Psoas muscle (tissue), 8 donors: ENCODE results near the gene PGPEP1. TPM values are rescaled to one million over a fixed set of nuclear protein-coding genes. Genes with fewer than 3 reads are reported as not detected.
A peak's percentile ranks its signal among the peaks of the same experiment; 100 is the strongest.

Source experiments
- ATAC-seq, 4 donors: fragments of 200-7000 bp; cut with Tn5 transposase; one replicate each; pipeline ENCODE4 v1.9.1; 2020; ENCODE audit warnings: moderate library complexity in 3 of 4, mild to moderate bottlenecking in 2 of 4
- DNase-seq, 2 donors: peaks; one replicate each; pipeline ENCODE4 v3.0.0-alpha.2; 2020
- H3K27ac ChIP-seq: fragments of 200-600 bp; one replicate; pipeline ENCODE4 v1.8.0; 2022
- H3K27me3 ChIP-seq, 3 donors: fragments of 200-600 bp in 1 of 3; one replicate each; pipeline versions ENCODE4 v1.6.1 to v1.8.0; 2013 to 2022; ENCODE audit warnings: low read length in 2 of 3, mild to moderate bottlenecking in 2 of 3, moderate library complexity in 1 of 3; ENCODE audit not compliant: insufficient read depth in 3 of 3
- H3K36me3 ChIP-seq, 2 donors: fragments of 200-600 bp in 1 of 2; one replicate each; pipeline versions ENCODE4 v1.6.1 to v1.8.0; 2013 to 2022; ENCODE audit warnings: low read depth in 1 of 2, mild to moderate bottlenecking in 1 of 2, moderate library complexity in 1 of 2; ENCODE audit not compliant: insufficient read depth in 1 of 2
- H3K4me1 ChIP-seq: fragments of 200-600 bp; one replicate; pipeline ENCODE4 v1.8.0; 2022
- H3K4me3 ChIP-seq: fragments of 200-600 bp; one replicate; pipeline ENCODE4 v1.8.0; 2022; ENCODE audit warnings: mild to moderate bottlenecking
- H3K9me3 ChIP-seq: fragments of 200-600 bp; one replicate; pipeline ENCODE4 v1.8.0; 2022
- WGBS, 3 donors: extraction: QIAGEN DNeasy Blood & Tissue Kit; methylation state at CpG; one replicate each; pipeline versions ENCODE4 v1.1.6 to v1.1.7; 2013; 5-methylcytosine and 5-hydroxymethylcytosine counted together
- intact Hi-C, 2 donors: fragments of 100-400 bp; cut with DNase I; formaldehyde crosslinking; loops; one replicate each; pipeline versions ENCODE4 v1.11.0 to v1.14.2; 2022
- polyA plus RNA-seq, 3 donors: library from polyadenylated mRNA; stranded (reverse); fragments of 200-250 nt; gene quantifications; one replicate each; pipeline ENCODE4 v1.2.3, GENCODE V29; 2013
- total RNA-seq, 4 donors: library from RNA; stranded (reverse); fragmentation: NEBNext Ultra II Directional in 2 of 4; extraction: Animal tissue kit (Norgen Biotek cat#: 25700) in 2 of 4; gene quantifications; one replicate each; pipeline versions ENCODE4 v1.2.1 to v1.2.4, GENCODE V29; 2021 to 2023
- TF ChIP-seq, protein P1 (sequence below): fragments of 200-600 bp; IDR thresholded peaks from one replicate; pipeline ENCODE4 v1.8.0; 2022; ENCODE audit warnings: antibody characterized with exemption
- donor health status: healthy with polysubstance abuse.
- donor health status: DM: no; HTN: no; CAD: no; lungs with moderate emphysema.
- donor health status: Bipolar disorder and iron deficiency.
- donor health status: healthy.
- donor health status: DM: yes; HTN: yes; CAD: no.
- donor health status: DM: no; HTN: no; CAD: no.
- donor health status: DM: no; HTN: no; CAD: no.
- donor health status: DM: yes; HTN: yes; CAD: no.

The PGPEP1 gene
- total and polyA plus RNA-seq, 7 donors = 8.0 to 47.8 (median 18.3) TPM

DNA sequence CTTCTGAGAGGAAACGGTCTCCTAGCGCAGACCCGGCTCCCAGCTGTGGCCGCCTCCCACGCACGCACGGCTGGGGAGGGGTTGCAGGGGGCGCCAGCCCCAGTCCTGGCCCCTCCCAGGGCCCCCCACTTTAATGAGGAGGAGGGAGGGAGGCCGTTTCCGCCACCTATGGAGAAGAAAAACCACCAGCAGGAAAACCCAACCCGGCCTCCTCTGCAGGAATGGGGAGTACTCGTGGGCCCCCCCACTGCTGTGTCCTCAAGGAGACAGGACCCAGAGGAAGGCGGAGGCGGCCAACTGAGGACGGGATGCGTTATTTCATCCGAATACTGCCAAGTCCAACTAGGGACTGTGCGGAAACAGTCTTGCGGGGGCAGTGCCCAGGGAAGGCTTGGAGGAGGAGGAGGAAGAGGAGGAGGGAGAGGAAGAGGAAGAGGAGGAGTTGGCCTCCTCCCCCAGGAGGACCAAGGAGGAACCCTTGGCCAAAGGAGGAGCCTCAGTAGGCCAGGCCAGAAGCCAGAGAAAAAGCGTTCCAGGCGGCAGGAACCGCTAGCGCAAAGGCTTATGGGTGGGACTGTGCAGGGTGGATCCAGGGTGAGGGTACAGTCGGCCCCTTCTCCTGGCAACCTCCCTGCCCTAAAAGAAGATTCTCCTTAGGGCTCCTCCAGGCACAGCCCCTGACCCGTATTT, 74.9 kb downstream of the PGPEP1 start:
- Histone ChIP-seq H3K27ac (peak overlapping the region; percentile 86), H3K9me3 (no peaks in the 10 kb centered on the region), H3K27me3 (peaks cover 0 to 7% (median 0%) of the 10 kb centered on the region in 3 donors), H3K4me1 (peaks cover 12% of the 10 kb centered on the region), H3K4me3 (peak overlapping the region; percentile 49), H3K36me3 (no peaks in the 10 kb centered on the region)
- WGBS, 3 donors = 31 to 41% (median 38%) methylated on average over 25 of the region's 25 CpGs
- ATAC-seq = peak; percentile 2 to 13 (median 6)
- TF ChIP-seq, protein P1, sequence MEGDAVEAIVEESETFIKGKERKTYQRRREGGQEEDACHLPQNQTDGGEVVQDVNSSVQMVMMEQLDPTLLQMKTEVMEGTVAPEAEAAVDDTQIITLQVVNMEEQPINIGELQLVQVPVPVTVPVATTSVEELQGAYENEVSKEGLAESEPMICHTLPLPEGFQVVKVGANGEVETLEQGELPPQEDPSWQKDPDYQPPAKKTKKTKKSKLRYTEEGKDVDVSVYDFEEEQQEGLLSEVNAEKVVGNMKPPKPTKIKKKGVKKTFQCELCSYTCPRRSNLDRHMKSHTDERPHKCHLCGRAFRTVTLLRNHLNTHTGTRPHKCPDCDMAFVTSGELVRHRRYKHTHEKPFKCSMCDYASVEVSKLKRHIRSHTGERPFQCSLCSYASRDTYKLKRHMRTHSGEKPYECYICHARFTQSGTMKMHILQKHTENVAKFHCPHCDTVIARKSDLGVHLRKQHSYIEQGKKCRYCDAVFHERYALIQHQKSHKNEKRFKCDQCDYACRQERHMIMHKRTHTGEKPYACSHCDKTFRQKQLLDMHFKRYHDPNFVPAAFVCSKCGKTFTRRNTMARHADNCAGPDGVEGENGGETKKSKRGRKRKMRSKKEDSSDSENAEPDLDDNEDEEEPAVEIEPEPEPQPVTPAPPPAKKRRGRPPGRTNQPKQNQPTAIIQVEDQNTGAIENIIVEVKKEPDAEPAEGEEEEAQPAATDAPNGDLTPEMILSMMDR = no peak
- DNase-seq = peak; percentile 78 to 86
- intact Hi-C loops = loop anchor here in 1 of 2 donors (10.0 kb wide), 2 partner anchors 161 to 191 kb away; partner anchors contain the start of gene PDE4C

DNA sequence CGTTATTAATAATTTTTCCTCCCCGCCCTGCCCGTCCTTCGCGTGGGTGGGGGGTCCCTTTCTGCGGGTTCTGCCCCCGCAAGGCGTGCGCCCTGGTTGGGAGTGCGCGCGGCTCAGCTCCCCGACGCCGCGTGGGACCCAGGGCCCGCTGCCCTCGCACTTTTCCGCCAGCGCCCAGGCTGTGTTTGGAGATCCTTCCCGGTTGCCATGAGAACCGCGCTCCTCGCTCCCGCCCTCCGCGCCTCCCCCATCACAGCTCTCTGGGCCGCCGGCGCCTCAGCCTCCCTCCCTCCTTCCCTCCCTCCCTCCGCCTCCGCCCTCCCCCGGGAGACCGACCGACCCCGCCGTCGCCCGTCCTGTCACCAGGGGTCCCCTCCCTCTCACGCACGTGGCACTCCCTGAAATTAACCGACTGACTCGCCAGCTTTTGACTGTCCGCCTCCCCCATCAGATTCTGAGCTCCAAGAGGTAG, 76.4 kb downstream of the PGPEP1 start:
- DNase-seq (peak; percentile 90 to 93), ATAC-seq (peak; percentile 18 to 42 (median 23))
- Histone ChIP-seq H3K27me3 (peaks cover 0 to 7% (median 0%) of the 10 kb centered on the region in 3 donors), H3K27ac (peak overlapping the region; percentile 86), H3K36me3 (no peaks in the 10 kb centered on the region), H3K9me3 (no peaks in the 10 kb centered on the region), H3K4me3 (peak overlapping the region; percentile 53), H3K4me1 (peaks cover 25% of the 10 kb centered on the region)
- intact Hi-C loops = loop anchor here in 1 of 2 donors (10.0 kb wide), 2 partner anchors 162 to 192 kb away; partner anchors contain the start of gene PDE4C
- 2 to 4% (median 4%) methylated on average over 36 to 44 of the region's 44 CpGs for WGBS, 3 donors
- TF ChIP-seq, protein P1 = no peak

DNA sequence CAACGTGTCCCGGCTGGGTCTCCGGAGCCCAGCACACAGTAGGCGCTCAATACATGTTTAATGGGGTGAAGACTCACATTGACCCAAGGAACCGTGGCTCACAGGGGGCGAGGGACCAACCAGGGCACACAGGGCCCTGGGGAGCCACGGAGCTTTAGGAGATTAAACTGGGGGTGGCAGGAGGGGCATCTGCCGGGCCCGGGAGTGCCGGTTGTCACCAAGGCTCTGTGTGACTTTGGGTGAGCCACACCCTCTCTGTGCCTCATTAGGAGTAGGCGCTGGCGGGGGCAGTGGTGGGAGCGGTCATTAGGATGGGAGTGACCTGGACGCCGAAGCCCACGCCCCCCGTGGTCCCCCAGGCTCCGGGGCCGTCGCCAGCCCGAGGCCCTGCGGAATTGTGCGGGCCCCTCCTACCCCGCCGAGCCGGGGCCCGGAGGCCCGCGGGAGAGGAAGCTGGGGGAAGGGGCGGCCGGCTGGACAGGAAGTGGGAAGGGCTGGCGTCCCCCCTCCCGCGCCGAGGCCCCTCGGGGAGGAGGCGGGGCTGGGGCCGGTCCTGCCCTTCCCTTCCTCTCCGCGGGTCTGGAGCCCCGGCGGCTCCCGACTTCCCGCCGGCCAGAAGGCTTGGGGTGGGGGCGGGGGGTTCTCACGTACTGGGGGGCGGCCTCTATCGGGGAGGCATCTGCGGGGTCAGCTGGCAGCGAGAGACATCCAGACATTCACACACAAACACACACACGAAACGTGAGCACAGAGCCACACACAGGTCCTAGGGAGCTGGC, 77.0 kb downstream of the PGPEP1 start:
- TF ChIP-seq, protein P1 = no peak
- intact Hi-C loops = loop anchor here in 1 of 2 donors (10.0 kb wide), 2 partner anchors 163 to 193 kb away; partner anchors contain the start of gene PDE4C
- DNase-seq = peak; percentile 84 to 86
- Histone ChIP-seq H3K9me3 (no peaks in the 10 kb centered on the region), H3K36me3 (no peaks in the 10 kb centered on the region), H3K27ac (peak overlapping the region; percentile 86), H3K27me3 (peaks cover 0 to 7% (median 0%) of the 10 kb centered on the region in 3 donors), H3K4me1 (peaks cover 25% of the 10 kb centered on the region), H3K4me3 (peak overlapping the region; percentile 53)
- 0 to 1% (median 1%) methylated on average over 34 to 53 of the region's 53 CpGs for WGBS, 3 donors
- peak; percentile 11 to 32 (median 20) for ATAC-seq

DNA sequence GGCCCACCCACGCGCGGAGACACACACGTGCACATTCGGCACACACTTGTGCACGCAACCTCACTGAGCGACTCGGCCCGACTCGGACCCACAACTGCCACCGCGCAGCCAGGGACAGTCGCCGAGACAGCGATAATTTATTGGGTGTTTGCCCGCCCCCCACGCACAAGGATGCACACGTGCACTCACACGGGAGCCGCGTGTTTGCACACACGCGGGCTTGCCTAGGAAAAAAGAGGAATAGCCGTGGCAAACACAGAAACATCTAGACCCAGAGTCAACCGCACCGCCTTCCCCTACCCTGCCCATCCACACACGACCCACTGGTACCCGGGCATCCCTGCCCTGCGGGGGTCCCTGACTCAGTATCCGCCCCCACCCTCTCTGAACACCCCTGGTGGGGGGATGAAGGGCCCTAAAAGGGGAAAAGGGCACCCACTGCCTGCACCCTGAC, 77.7 kb downstream of the PGPEP1 start:
- intact Hi-C loops = loop anchor here in 1 of 2 donors (10.0 kb wide), 2 partner anchors 163 to 193 kb away; partner anchors contain the start of gene PDE4C
- Histone ChIP-seq H3K4me1 (peaks cover 31% of the 10 kb centered on the region), H3K27me3 (peaks cover 0 to 5% (median 0%) of the 10 kb centered on the region in 3 donors), H3K9me3 (no peaks in the 10 kb centered on the region), H3K27ac (peak overlapping the region; percentile 86), H3K36me3 (no peaks in the 10 kb centered on the region), H3K4me3 (peak overlapping the region; percentile 53)
- WGBS, 3 donors = 12 to 20% (median 18%) methylated on average over 27 to 30 of the region's 30 CpGs
- peak in 1 of 4 donors; percentile 0 for ATAC-seq
- DNase-seq = peak; percentile 60 to 75
- TF ChIP-seq, protein P1 = no peak
